Liver (tissue), 9 donors: Measurements from ENCODE around the gene TSPAN31. TPM values are rescaled to one million over a fixed set of nuclear protein-coding genes. Genes with fewer than 3 reads are reported as not detected.
A peak's percentile ranks its signal among the peaks of the same experiment; 100 is the strongest.

Experiments used
- DNase-seq: peaks from one replicate; pipeline ENCODE4 v3.0.0-alpha.2; 2017; ENCODE audit warnings: low spot score
- H3K27ac ChIP-seq, 2 donors: one replicate each; pipeline ENCODE4 v1.7.0; 2013; ENCODE audit warnings: inconsistent platforms in 2 of 2, low read length in 2 of 2, control low read depth in 1 of 2, low read depth in 1 of 2, mild to moderate bottlenecking in 1 of 2
- H3K27me3 ChIP-seq, 4 donors: one replicate each; pipeline versions ENCODE4 v1.6.1 to v1.7.0; 2013; ENCODE audit warnings: low read length in 3 of 4, inconsistent platforms in 1 of 4, mild to moderate bottlenecking in 1 of 4, moderate library complexity in 1 of 4; ENCODE audit not compliant: control insufficient read depth in 4 of 4, insufficient read depth in 4 of 4
- H3K36me3 ChIP-seq, 4 donors: one replicate each; pipeline versions ENCODE4 v1.6.1 to v1.7.0; 2013; ENCODE audit warnings: low read length in 3 of 4, mild to moderate bottlenecking in 3 of 4, low read depth in 1 of 4, moderate library complexity in 1 of 4; ENCODE audit not compliant: control insufficient read depth in 4 of 4, insufficient read depth in 3 of 4
- H3K4me1 ChIP-seq, 4 donors: one replicate each; pipeline versions ENCODE4 v1.6.1 to v1.7.0; 2013; ENCODE audit warnings: low read length in 3 of 4, mild to moderate bottlenecking in 3 of 4, moderate library complexity in 1 of 4; ENCODE audit not compliant: control insufficient read depth in 4 of 4, insufficient read depth in 4 of 4
- H3K4me3 ChIP-seq, 3 donors: one replicate each; pipeline versions ENCODE4 v1.6.1 to v1.7.0; 2013; ENCODE audit warnings: low read length in 3 of 3, control low read depth in 1 of 3, low read depth in 1 of 3, mild to moderate bottlenecking in 1 of 3
- H3K9ac ChIP-seq, 2 donors: one replicate each; pipeline ENCODE4 v1.7.0; 2013; ENCODE audit warnings: low read length in 2 of 2, mild to moderate bottlenecking in 2 of 2, moderate library complexity in 2 of 2, control low read depth in 1 of 2, low read depth in 1 of 2
- H3K9me3 ChIP-seq, 4 donors: one replicate each; pipeline versions ENCODE4 v1.6.1 to v1.7.0; 2013; ENCODE audit warnings: low read length in 3 of 4; ENCODE audit not compliant: control insufficient read depth in 4 of 4
- ATF3 ChIP-seq: IDR thresholded peaks from 2 replicates; pipeline ENCODE4 v1.6.1; 2016; ENCODE audit warnings: antibody characterized with exemption
- CTCF ChIP-seq: fragments of 150-350 bp; IDR thresholded peaks from 2 replicates; pipeline ENCODE4 v1.5.1; 2017; ENCODE audit warnings: improper control_type of control experiment, low read depth, low read length; ENCODE audit not compliant: missing input control
- FOXA1 ChIP-seq: IDR thresholded peaks from 2 replicates; pipeline ENCODE4 v1.6.1; 2016; ENCODE audit warnings: antibody characterized with exemption
- FOXA2 ChIP-seq: IDR thresholded peaks from 2 replicates; pipeline ENCODE4 v1.6.1; 2016; ENCODE audit warnings: antibody characterized with exemption
- GABPA ChIP-seq, 2 donors: IDR thresholded peaks in 1 of 2; conservative IDR thresholded peaks in 1 of 2; 2 replicates each; pipeline ENCODE4 v1.6.1; 2016; ENCODE audit warnings: antibody characterized with exemption in 2 of 2, mild to moderate bottlenecking in 1 of 2, moderate library complexity in 1 of 2
- JUND ChIP-seq, 2 donors: IDR thresholded peaks; 2 replicates each; pipeline ENCODE4 v1.6.1; 2016; ENCODE audit warnings: antibody characterized with exemption in 2 of 2
- MAX ChIP-seq: IDR thresholded peaks from 2 replicates; pipeline ENCODE4 v1.6.1; 2016; ENCODE audit warnings: antibody characterized with exemption
- NR2F2 ChIP-seq: IDR thresholded peaks from 2 replicates; pipeline ENCODE4 v1.6.1; 2016; ENCODE audit warnings: antibody characterized with exemption
- RAD21 ChIP-seq, 2 donors: IDR thresholded peaks; 2 replicates each; pipeline ENCODE4 v1.6.1; 2016; ENCODE audit warnings: antibody characterized with exemption in 2 of 2, mild to moderate bottlenecking in 2 of 2
- REST ChIP-seq: IDR thresholded peaks from 2 replicates; pipeline ENCODE4 v1.6.1; 2016; ENCODE audit warnings: antibody characterized with exemption, mild to moderate bottlenecking
- RXRA ChIP-seq, 2 donors: IDR thresholded peaks; 2 replicates each; pipeline ENCODE4 v1.6.1; 2017 to 2018; ENCODE audit warnings: antibody characterized with exemption in 2 of 2, mild to moderate bottlenecking in 1 of 2
- TAF1 ChIP-seq: conservative IDR thresholded peaks from 2 replicates; pipeline ENCODE4 v1.6.1; 2016; ENCODE audit warnings: antibody characterized with exemption, mild to moderate bottlenecking
- YY1 ChIP-seq: IDR thresholded peaks from 2 replicates; pipeline ENCODE4 v1.6.1; 2016; ENCODE audit warnings: antibody characterized with exemption, mild to moderate bottlenecking
- ZBTB33 ChIP-seq: IDR thresholded peaks from 2 replicates; pipeline ENCODE4 v1.6.1; 2016; ENCODE audit warnings: antibody characterized with exemption
- WGBS: extraction: QIAGEN DNeasy Blood & Tissue Kit; methylation state at CpG from one replicate; pipeline ENCODE4 v1.1.7; 2013; 5-methylcytosine and 5-hydroxymethylcytosine counted together
- polyA plus RNA-seq, 2 donors: library from polyadenylated mRNA; stranded (reverse) in 1 of 2; unstranded in 1 of 2; fragments of 200-250 nt in 1 of 2; fragments of >200 nt in 1 of 2; fragmentation: Nextera tagmentation in 1 of 2; extraction: Ambion mirVana in 1 of 2; gene quantifications; one replicate each; pipeline versions ENCODE4 v1.2.1 to v1.2.3, GENCODE V29; 2013 to 2015
- total RNA-seq, 2 donors: library from RNA; depleted of rRNA; stranded (reverse); fragments of >200 nt; gene quantifications; one replicate each; pipeline ENCODE4 v1.2.3, GENCODE V29; 2014
- donor health status: healthy.
- donor health status: healthy.
- donor health status: healthy.
- donor health status: healthy.
- donor health status: healthy.

TSPAN31 gene
- total and polyA plus RNA-seq, 4 donors = 16.9 to 39.4 (median 24.6) TPM

GRCh38 chr12:57770734-57771133 lies 25.9 kb downstream of the TSPAN31 start:
- Histone ChIP-seq H3K9me3 (no peaks in the 10 kb centered on the region), H3K36me3 (peaks cover 8 to 19% (median 14%) of the 10 kb centered on the region in 4 donors), H3K4me3 (no peak overlapping the region), H3K4me1 (peaks cover 11 to 26% (median 22%) of the 10 kb centered on the region in 4 donors), H3K9ac (no peak overlapping the region), H3K27me3 (peaks cover 0 to 3% (median under 1%) of the 10 kb centered on the region in 4 donors), H3K27ac (no peak overlapping the region)
- WGBS = 92% methylated on average over 4 of the region's 4 CpGs
- no peak for DNase-seq
- TF ChIP-seq ATF3 (no peak), RXRA (IDR thresholded peaks at IDR 0.05) (no peak), MAX (no peak), FOXA1 (no peak), REST (no peak), ZBTB33 (no peak), YY1 (no peak), GABPA (IDR thresholded peaks at IDR 0.05 in 1 of 2, conservative IDR thresholded peaks at IDR 0.05 in 1 of 2) (no peak)

- 5% methylated on average over 16 of the region's 16 CpGs for WGBS
- H3K4me3 ChIP-seq = peak overlapping the region; percentile 58 to 99 (median 63)
- peak; percentile 86 for DNase-seq
- H3K9ac ChIP-seq = peak overlapping the region; percentile 30 to 85
- H3K9me3 ChIP-seq = no peaks in the 10 kb centered on the region
- peaks cover 10 to 19% (median 14%) of the 10 kb centered on the region in 4 donors for H3K36me3 ChIP-seq
- H3K27me3 ChIP-seq = peaks cover 0 to 3% (median 0%) of the 10 kb centered on the region in 4 donors
- peaks cover 9 to 20% (median 15%) of the 10 kb centered on the region in 4 donors for H3K4me1 ChIP-seq
- TF ChIP-seq FOXA1 (no peak), MAX (no peak), NR2F2 (no peak), ZBTB33 (no peak), YY1 (no peak), GABPA (IDR thresholded peaks at IDR 0.05 in 1 of 2, conservative IDR thresholded peaks at IDR 0.05 in 1 of 2) (no peak), REST (no peak), RXRA (IDR thresholded peaks at IDR 0.05) (no peak), FOXA2 (no peak), JUND (IDR thresholded peaks at IDR 0.05) (no peak), CTCF (no peak), RAD21 (IDR thresholded peaks at IDR 0.05) (no peak), TAF1 (no peak)
- H3K27ac ChIP-seq = peak overlapping the region; percentile 77 to 99
These were observed 26.5 kb downstream of the TSPAN31 start for GRCh38 chr12:57771236-57771872.
